HG03469 (cell line): ENCODE data around the gene PRSS53.
"Not testable (repeated sequence)": the region's sequence is repeated elsewhere in the genome, so short reads cannot be mapped to it uniquely, and the experiment has no call there.

Experiments
- ATAC-seq: cut with Tn5 transposase; IDR thresholded peaks from one replicate; pipeline ENCODE4 v1.9.1; 2021; ENCODE audit warnings: mild to moderate bottlenecking, moderate library complexity, moderate number of reproducible peaks; ENCODE audit not compliant: unreplicated experiment

PRSS53 gene

GRCh38 chr16:31118223-31119155, 29.7 kb upstream of the PRSS53 start:
- ATAC-seq = no peak

GRCh38 chr16:31117384-31118222, 28.9 kb upstream of the PRSS53 start, which contains the start of gene KAT8:
KAT8 (plus strand) TSS chr16:31117664; CDS start chr16:31117682, 18 bp downstream.
- ATAC-seq = peak; percentile 71

GRCh38 chr16:31114468-31114867, 25.7 kb upstream of the PRSS53 start:
- no peak for ATAC-seq

GRCh38 chr16:31113121-31114120, 24.7 kb upstream of the PRSS53 start:
- no peak for ATAC-seq

GRCh38 chr16:31112711-31113110, 24.0 kb upstream of the PRSS53 start:
- no peak for ATAC-seq

- ATAC-seq = no peak
Measured at GRCh38 chr16:31111881-31112466, 23.2 kb upstream of the PRSS53 start.

GRCh38 chr16:31110106-31111034, 21.6 kb upstream of the PRSS53 start:
- no peak for ATAC-seq

- ATAC-seq = no peak
Measured at GRCh38 chr16:31109622-31110021, 20.9 kb upstream of the PRSS53 start.

- no peak for ATAC-seq
Measured at GRCh38 chr16:31108794-31109558, 20.2 kb upstream of the PRSS53 start.

- ATAC-seq = peak; percentile 71
Measured at GRCh38 chr16:31108035-31108793, 19.5 kb upstream of the PRSS53 start, which contains the start of gene BCKDK. BCKDK (plus strand) TSS chr16:31108386; CDS start chr16:31109224, 838 bp downstream.

- ATAC-seq = no peak
Measured at GRCh38 chr16:31107465-31107867, 18.7 kb upstream of the PRSS53 start.

GRCh38 chr16:31106509-31107464, 18.0 kb upstream of the PRSS53 start:
- no peak for ATAC-seq

- ATAC-seq = no peak
Measured at GRCh38 chr16:31105677-31106213, 17.0 kb upstream of the PRSS53 start.

- not testable (repeated sequence) for ATAC-seq
Measured at GRCh38 chr16:31100876-31101641, 12.3 kb upstream of the PRSS53 start.
